Measurements from ENCODE around the gene SOWAHA. TPM values are rescaled to one million over a fixed set of nuclear protein-coding genes. Genes with fewer than 3 reads are reported as not detected.
A peak's percentile ranks its signal among the peaks of the same experiment; 100 is the strongest.

Gene SOWAHA
- total RNA-seq, 2 donors from 2014 or later: 0.13 TPM; not detected in 1

GRCh38 chr5:132821791-132822190 is 8.7 kb downstream of the SOWAHA start:
- Histone ChIP-seq H3K4me1 (ENCODE audit: control insufficient read depth, insufficient read depth, low read length) (peaks cover 4% of the 10 kb centered on the region), H3K9me3 (ENCODE audit: control insufficient read depth, low read length) (no peaks in the 10 kb centered on the region), H3K9ac (ENCODE audit: extremely low read depth, low read length, poor library complexity, severe bottlenecking) (no peak overlapping the region), H3K36me3 (ENCODE audit: control insufficient read depth, insufficient read depth, low read length) (no peaks in the 10 kb centered on the region), H3K27me3 (ENCODE audit: control insufficient read depth, insufficient read depth, low read length, poor library complexity, severe bottlenecking) (peaks cover 33% of the 10 kb centered on the region), H3K27ac (ENCODE audit: low read depth, low read length) (no peak overlapping the region), H3K4me3 (ENCODE audit: low read length) (no peak overlapping the region)
- H3K36me3 Mint-ChIP-seq (ENCODE audit: low read depth): peaks cover 3% of the 10 kb centered on the region
- no peak overlapping the region for H3K4me3 Mint-ChIP-seq
- DNase-seq: no peak
- 92 to 100% methylated on average over 1 of the region's 1 CpG for WGBS, 2 experiments (ENCODE audit: insufficient coverage in 1 of 2, insufficient read length in 1 of 2)
- TF ChIP-seq, protein P1, sequence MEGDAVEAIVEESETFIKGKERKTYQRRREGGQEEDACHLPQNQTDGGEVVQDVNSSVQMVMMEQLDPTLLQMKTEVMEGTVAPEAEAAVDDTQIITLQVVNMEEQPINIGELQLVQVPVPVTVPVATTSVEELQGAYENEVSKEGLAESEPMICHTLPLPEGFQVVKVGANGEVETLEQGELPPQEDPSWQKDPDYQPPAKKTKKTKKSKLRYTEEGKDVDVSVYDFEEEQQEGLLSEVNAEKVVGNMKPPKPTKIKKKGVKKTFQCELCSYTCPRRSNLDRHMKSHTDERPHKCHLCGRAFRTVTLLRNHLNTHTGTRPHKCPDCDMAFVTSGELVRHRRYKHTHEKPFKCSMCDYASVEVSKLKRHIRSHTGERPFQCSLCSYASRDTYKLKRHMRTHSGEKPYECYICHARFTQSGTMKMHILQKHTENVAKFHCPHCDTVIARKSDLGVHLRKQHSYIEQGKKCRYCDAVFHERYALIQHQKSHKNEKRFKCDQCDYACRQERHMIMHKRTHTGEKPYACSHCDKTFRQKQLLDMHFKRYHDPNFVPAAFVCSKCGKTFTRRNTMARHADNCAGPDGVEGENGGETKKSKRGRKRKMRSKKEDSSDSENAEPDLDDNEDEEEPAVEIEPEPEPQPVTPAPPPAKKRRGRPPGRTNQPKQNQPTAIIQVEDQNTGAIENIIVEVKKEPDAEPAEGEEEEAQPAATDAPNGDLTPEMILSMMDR (conservative IDR thresholded peaks at IDR 0.05): no peak
- H3K27me3 Mint-ChIP-seq (ENCODE audit: insufficient read depth): peaks cover 35% of the 10 kb centered on the region
- no peak overlapping the region for H3K27ac Mint-ChIP-seq
- peaks cover 12% of the 10 kb centered on the region for H3K4me1 Mint-ChIP-seq
- no peaks in the 10 kb centered on the region for H3K9me3 Mint-ChIP-seq

DNA sequence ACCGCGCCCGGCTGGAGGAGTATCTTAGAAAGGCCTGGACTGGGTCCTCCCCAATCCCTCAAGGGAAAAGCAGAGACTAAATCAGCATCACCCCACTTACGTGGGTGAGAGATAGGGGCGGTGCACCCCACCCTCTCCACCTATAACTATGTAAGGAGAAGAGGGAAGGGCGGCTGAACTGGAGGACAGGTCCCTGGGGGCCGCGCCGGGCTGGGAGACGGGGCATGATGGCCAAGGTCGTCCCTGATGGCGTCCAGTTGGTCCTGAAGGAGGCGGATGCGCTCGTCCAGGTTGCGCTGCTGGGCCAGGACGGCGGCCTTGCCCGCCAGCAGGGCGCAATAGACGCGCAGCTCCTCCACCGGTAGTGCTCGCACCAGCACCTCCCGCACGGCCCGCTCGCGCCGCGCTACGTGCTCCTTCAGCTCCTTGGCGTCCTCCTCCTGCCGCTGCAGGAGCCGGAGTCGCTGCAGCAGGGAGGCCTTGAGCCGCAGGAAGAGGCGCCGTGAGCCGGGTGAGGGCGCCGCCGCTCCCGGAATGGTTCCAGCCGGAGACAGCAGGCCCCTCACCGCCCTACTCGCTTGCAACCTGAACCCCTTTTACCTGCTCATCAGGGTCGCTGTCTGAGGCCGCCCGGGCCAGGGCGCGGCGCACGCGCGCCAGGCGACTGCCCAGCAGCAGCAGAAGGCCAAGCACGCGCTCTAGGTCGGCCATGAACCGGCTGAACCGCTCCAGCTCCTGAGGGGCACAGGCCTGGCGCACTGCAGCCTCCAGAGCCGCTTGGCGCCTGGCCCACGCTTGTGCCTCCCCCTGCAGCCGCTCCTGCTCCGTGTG is 9.8 kb downstream of the SOWAHA start:
- Mint-ChIP-seq H3K36me3 (ENCODE audit: low read depth) (peaks cover 3% of the 10 kb centered on the region), H3K27ac (no peak overlapping the region), H3K27me3 (ENCODE audit: insufficient read depth) (peaks cover 42% of the 10 kb centered on the region), H3K4me3 (peak overlapping the region; percentile 41), H3K9me3 (no peaks in the 10 kb centered on the region), H3K4me1 (peaks cover 12% of the 10 kb centered on the region)
- H3K4me1 ChIP-seq (ENCODE audit: control insufficient read depth, insufficient read depth, low read length): peaks cover 4% of the 10 kb centered on the region
- TF ChIP-seq, protein P1 (conservative IDR thresholded peaks at IDR 0.05): peak; percentile 47
- peaks cover 40% of the 10 kb centered on the region for H3K27me3 ChIP-seq (ENCODE audit: control insufficient read depth, insufficient read depth, low read length, poor library complexity, severe bottlenecking)
- H3K27ac ChIP-seq (ENCODE audit: low read depth, low read length): no peak overlapping the region
- H3K4me3 ChIP-seq (ENCODE audit: low read length): no peak overlapping the region
- no peaks in the 10 kb centered on the region for H3K9me3 ChIP-seq (ENCODE audit: control insufficient read depth, low read length)
- H3K36me3 ChIP-seq (ENCODE audit: control insufficient read depth, insufficient read depth, low read length): no peaks in the 10 kb centered on the region
- 19 to 36% methylated on average over 23 to 66 of the region's 68 CpGs for WGBS, 2 experiments (ENCODE audit: insufficient coverage in 1 of 2, insufficient read length in 1 of 2)
- peak; percentile 95 for DNase-seq
- no peak overlapping the region for H3K9ac ChIP-seq (ENCODE audit: extremely low read depth, low read length, poor library complexity, severe bottlenecking)

DNA sequence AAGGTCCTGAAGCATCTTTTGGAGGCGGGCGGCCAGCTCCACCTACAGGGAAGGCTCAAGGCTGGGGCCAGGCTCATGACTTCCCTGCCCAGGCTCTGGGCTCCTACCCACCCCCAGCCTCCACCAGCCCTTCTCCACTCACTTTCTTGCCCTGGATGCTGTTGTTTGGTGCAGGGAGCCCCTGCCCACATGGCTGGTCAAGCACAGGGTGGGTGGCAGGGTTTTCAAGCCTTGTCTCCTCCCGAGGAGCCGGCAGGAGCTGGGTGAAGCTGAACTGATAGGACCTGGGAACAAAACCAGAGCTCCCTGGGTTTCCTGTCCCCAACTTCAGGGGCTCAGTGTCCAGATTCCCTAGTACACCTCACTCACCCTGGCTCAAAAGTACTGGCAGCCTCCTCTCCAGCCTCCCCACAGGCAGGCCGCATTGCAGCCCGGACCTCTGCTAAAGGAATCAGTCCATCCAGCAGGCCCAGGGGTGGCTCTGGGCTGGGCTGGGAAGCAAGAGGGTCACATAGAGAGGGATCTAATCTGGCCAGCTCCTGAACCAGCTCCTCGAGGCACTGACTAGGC is 10.5 kb downstream of the SOWAHA start:
- TF ChIP-seq, protein P1 (conservative IDR thresholded peaks at IDR 0.05): no peak
- Mint-ChIP-seq H3K27me3 (ENCODE audit: insufficient read depth) (peaks cover 45% of the 10 kb centered on the region), H3K4me3 (peak overlapping the region; percentile 41), H3K4me1 (peaks cover 12% of the 10 kb centered on the region), H3K27ac (peak overlapping the region; percentile 55), H3K36me3 (ENCODE audit: low read depth) (peaks cover 3% of the 10 kb centered on the region), H3K9me3 (no peaks in the 10 kb centered on the region)
- Histone ChIP-seq H3K9ac (ENCODE audit: extremely low read depth, low read length, poor library complexity, severe bottlenecking) (no peak overlapping the region), H3K27me3 (ENCODE audit: control insufficient read depth, insufficient read depth, low read length, poor library complexity, severe bottlenecking) (peaks cover 45% of the 10 kb centered on the region), H3K36me3 (ENCODE audit: control insufficient read depth, insufficient read depth, low read length) (no peaks in the 10 kb centered on the region), H3K9me3 (ENCODE audit: control insufficient read depth, low read length) (no peaks in the 10 kb centered on the region), H3K4me3 (ENCODE audit: low read length) (no peak overlapping the region), H3K27ac (ENCODE audit: low read depth, low read length) (no peak overlapping the region), H3K4me1 (ENCODE audit: control insufficient read depth, insufficient read depth, low read length) (peaks cover 4% of the 10 kb centered on the region)
- WGBS, 2 experiments (ENCODE audit: insufficient coverage in 1 of 2, insufficient read length in 1 of 2): 78 to 100% methylated on average over 2 to 7 of the region's 7 CpGs
- DNase-seq: no peak
